HTERT RPE-1 (cell line): ENCODE data around the gene C9.
"Not testable (repeated sequence)": the region's sequence is repeated elsewhere in the genome, so short reads cannot be mapped to it uniquely, and the experiment has no call there.

Experiments used
- in situ Hi-C: fragments of 300-500 bp; cut with MboI; formaldehyde crosslinking; loops from 4 replicates; pipeline ENCODE4 v1.14.3; 2020; ENCODE audit warnings: low sequenced_read_pairs

Gene C9

DNA sequence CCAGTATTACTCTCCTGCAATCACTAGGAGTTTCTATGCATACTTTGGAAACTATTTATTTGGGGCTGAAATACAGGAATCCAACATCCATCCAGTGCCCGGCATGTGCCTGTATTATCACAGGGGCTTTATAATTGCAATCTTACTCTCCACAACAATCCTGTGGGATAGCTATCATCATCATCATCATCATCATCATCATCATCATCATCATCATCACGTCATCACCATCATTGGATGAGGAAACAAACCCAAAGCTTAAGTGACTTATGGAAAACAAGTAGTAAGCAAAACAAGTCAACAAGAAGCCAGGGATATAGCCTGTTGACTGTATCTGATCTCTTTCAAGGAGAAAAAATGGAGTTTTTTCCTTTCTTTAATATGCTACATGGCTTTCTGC, 97.1 kb downstream of the C9 start:
- in situ Hi-C loops: no loop called here

DNA sequence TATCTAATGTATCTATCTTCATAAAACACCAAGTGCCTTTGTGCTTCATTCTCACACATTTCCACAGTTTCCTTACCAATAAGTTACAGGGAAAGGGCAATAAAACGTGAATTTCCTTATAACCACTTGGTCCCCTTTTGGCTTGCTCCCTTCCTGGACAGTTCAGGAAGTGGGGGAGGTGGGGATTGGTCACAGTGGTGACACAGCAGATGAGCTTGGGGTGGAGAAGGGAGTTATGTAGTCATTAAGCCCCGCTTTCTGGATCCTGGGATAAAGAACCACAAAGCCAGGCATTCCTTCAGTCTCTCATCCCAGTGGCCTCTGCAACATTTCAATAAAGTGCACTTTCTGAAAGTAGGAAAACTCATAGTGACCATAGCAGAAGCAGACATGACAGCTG, 97.9 kb downstream of the C9 start:
- in situ Hi-C loops: no loop called here

DNA sequence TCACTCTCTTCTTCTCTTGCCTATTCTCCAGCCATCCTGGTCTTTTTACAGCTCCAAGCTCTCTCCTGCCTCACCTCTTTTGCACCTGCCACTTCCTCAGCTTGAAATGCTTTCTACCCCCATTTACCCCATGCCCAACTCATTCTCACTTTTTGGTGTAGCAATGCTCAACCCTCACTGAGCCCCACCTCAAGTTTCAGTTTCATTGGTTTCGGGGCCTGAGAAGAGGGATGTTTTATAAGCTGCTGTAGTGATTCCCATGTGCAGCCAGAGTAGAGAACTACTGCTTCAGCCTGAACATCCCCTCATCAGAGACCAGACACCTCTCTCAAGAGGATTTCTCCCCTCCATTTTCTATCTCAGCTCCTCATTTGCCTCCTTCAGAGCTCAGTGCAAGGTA, 99.8 kb downstream of the C9 start:
- in situ Hi-C loops: no loop called here

GRCh38 chr5:39262981-39263380, 101.3 kb downstream of the C9 start:
- in situ Hi-C loops: no loop called here

DNA sequence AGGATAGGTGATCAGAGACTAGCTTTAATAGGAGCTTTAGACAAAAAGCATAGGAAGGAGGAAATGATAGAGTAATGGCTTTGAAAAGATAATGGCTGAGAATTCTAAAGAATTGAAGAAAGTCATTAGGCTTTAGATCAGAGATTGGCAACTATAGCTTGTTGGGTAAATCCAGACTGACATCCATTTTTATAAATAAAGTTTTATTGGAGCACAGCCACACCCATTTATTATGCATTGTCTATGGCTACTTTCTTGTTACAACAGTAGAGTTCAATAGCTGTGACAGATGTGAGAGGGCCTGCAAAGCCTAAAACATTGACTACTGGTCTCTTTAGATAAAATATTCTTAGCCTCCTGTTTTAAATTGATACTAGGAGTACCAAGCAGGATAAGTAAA, 104.2 kb downstream of the C9 start:
- in situ Hi-C loops: no loop called here

DNA sequence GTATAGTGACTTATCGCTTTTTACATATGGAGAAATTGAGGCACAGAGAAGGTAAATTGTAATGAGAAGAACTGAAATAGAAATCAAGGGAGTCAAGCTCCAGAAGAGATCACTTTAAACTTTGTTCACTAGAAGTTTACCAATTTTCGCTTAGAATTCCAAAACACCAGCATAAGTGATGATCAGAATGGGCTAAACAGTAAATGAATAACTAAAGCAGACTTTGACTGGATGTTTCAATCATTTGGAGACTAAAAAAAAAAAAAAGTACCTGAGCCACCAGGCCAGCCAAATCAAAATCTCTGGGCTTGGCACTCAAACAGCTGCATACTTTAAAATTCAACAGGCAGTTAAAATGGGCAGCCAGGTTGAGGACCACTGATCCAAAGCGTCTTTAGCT, 106.7 kb downstream of the C9 start:
- in situ Hi-C loops: no loop called here

DNA sequence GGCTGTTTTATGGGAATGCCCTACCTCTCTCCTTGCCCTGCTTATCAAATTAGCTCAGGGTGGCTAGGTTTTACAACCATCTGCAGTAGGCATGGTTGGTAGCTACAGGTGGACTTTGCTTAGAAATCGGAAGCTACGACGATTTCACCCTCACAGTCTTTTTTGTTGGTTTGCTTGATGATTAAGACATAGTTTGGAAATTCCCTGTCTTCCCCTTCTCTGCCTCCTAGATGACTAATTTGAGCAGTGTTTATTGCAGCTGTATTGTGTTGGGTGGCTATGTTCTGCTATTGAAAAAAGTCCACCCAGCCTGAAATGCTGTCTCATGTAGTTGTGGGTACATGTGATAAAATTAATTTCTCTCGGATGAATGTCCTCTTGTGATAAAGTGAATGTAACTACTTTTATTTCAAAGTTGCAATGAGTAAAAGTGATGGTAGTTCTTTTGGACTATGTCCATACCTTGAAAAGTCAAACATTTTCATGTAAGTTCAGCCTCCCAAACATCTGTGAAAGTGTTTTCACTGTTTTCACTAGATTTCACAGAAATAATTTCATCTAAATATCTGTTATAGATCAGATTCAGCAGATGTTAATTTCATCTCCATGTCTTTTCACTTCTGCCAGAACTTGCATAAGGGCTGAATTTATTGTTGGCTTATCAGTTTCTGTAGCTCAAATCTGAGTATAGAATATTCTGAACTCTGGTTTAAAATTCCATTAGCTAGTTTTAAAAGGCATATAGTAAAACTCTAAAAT, 107.6 kb downstream of the C9 start:
- in situ Hi-C loops: no loop called here

DNA sequence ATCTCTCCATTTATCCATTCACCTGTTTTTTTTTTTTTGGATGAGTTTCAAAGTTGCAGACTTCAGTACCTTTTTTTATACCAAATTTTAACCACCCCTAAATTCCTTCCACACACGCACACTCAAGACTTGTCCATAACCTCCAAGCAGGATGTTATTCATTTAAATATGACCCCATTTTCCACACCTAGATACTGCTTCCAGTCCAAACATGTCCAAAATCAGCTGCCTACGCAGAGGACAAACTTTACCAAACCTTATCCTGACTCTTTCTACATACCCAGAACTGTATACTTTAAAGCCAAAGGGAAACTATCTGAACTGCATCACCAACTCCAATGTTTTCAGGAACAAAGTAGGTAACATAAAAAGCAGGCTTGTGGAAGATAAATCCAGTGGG, 108.9 kb downstream of the C9 start:
- in situ Hi-C loops: no loop called here

DNA sequence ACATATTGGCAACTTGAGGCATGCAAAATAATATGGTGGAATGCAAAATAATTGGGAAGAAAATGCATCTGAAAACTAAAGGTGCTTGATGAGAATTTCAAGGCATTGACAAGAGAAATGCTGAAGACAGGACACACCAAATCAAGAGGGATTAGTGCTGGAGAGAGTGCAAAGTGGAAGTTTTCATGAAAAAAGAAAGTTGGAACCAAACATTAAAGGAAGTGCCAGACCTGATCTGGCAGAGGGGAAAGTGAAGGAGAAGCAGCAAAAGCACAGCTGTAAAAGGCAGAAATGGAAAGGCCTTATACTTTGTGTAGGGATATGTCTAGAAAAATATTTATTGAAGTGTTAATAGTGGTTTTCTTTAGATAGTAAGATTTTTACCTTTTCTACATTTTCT, 109.6 kb downstream of the C9 start:
- in situ Hi-C loops: no loop called here

GRCh38 chr5:39253196-39253595, 111.1 kb downstream of the C9 start:
- in situ Hi-C loops: no loop called here

- in situ Hi-C loops: no loop called here
These were observed 114.6 kb downstream of the C9 start for GRCh38 chr5:39249564-39250274.

- in situ Hi-C loops: no loop called here
These were observed 115.2 kb downstream of the C9 start for GRCh38 chr5:39249069-39249468.

DNA sequence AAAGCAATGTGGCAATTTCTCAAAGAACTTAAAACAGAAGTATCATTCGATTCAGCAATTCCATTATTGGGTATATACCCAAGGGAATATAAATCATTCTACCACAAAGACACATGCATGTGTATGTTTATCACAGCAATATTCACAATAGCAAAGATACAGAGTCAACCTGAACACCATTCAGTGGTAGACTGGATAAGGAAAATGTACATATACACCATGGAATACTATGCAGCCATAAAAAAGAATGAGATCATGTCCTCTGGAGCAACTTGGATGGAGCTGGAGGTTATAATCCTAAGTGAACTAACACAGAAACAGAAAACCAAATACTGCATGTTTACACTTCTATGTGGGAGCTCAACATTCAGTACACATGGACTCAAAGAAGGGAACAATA, 123.5 kb downstream of the C9 start:
- in situ Hi-C loops: no loop called here

DNA sequence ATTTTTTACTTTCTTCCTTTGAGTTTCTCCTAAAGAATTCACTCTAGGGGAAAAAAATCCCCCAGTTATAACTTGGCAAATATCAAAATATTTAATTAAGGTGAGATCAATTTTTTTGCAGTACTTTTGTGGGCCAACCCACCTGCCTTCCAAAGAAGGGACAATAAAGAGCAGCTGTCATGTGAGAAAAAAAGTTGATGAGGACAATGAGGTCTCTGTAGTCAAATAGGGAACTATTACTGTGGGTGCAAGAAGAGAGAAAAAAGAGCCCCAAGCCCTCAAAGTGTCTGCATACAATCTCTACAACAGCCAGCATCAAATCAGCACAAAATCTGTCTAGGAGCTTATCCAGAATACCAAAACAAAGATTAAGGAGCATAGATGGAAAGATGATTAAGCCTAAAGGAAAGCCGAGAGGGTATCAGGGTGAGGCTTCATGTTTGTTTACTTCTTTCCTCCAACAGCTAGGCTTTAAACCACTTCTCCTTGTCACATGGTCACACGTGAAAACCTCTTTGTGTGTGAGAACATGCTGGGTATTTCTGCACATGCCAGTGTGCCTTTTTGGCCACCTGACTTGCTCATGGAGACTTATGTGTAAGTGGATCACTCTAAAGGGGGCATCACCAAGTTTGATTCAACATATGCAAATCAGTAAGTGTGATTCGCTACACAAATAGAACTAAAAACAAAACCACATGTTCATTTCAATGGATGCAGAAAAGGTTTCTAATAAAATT, 125.8 kb downstream of the C9 start:
- in situ Hi-C loops: no loop called here

- in situ Hi-C loops: no loop called here
These were observed 127.6 kb downstream of the C9 start for GRCh38 chr5:39236718-39237117.

GRCh38 chr5:39235648-39236047, 128.6 kb downstream of the C9 start:
- in situ Hi-C loops: no loop called here

DNA sequence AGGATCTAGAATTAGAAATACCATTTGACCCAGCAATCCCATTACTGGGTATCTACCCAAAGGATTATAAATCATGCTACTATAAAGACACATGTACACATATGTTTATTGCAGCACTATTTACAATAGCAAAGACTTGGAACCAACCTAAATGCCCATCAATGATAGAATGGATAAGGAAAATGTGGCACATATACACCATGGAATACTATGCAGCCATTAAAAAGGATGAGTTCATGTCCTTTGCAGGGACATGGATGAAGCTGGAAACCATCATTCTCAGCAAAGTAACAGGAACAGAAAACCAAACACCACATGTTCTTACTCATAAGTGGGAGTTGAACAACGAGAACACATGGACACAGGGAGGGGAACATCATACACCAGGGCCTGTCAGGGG, 129.8 kb downstream of the C9 start:
- in situ Hi-C loops: not testable (repeated sequence)
